Caco-2 (cell line): ENCODE results near the gene GAMT. TPM values are rescaled to one million over a fixed set of nuclear protein-coding genes. Genes with fewer than 3 reads are reported as not detected.

Source experiments
- BruUV-seq: library from RNA; stranded (reverse); fragments of 400-500 nt; replicated peaks from 2 replicates; lab custom pipeline; 2021; lab: Mats Ljungman, UMichigan
- CTCF ChIA-PET: fragments of 300-600 bp; sonication (Branson Sonifier 250); formaldehyde crosslinking; loops from one replicate; lab custom pipeline; 2022; ENCODE audit warnings: antibody characterized with exemption; lab: Charles Lee
- POLR2A ChIA-PET: fragments of 300-600 bp; sonication (Branson Sonifier 250); formaldehyde crosslinking; loops from one replicate; lab custom pipeline; 2022; ENCODE audit warnings: antibody characterized with exemption; lab: Charles Lee
- DNase-seq, 2 experiments: peaks; one replicate each; pipeline versions ENCODE4 v3.0.0 to v3.0.0-alpha.2; 2020 to 2022
- H3K27me3 ChIP-seq: replicated peaks from 2 replicates; pipeline ENCODE4 v1.6.0; 2011; ENCODE audit warnings: low read length; ENCODE audit not compliant: control insufficient read depth, insufficient read depth
- H3K36me3 ChIP-seq: 2 replicates; pipeline ENCODE4 v1.5.1; 2011; ENCODE audit warnings: low read length; ENCODE audit not compliant: control insufficient read depth, insufficient read depth
- H3K4me1 ChIP-seq: fragments of 250-450 bp; sonication (Bioruptor Pico); 2 replicates; pipeline ENCODE4 v1.5.1; 2020; ENCODE audit warnings: mild to moderate bottlenecking
- H3K4me3 ChIP-seq: 2 replicates; pipeline ENCODE4 v1.5.1; 2011; ENCODE audit warnings: low read depth, mild to moderate bottlenecking, control low read depth, low read length
- H3K9me3 ChIP-seq: fragments of 250-450 bp; sonication (Bioruptor Pico); 2 replicates; pipeline ENCODE4 v1.5.1; 2020; ENCODE audit warnings: mild to moderate bottlenecking, moderate library complexity
- H3K27ac Mint-ChIP-seq: one replicate; pipeline ENCODE4 v1.8.0; 2022; ENCODE audit warnings: mixed read lengths; ENCODE audit not compliant: unreplicated experiment
- H3K27me3 Mint-ChIP-seq: one replicate; pipeline ENCODE4 v1.8.0; 2022; ENCODE audit warnings: mixed read lengths; ENCODE audit not compliant: insufficient read depth, unreplicated experiment
- H3K36me3 Mint-ChIP-seq: one replicate; pipeline ENCODE4 v1.8.0; 2022; ENCODE audit warnings: mild to moderate bottlenecking, mixed read lengths; ENCODE audit not compliant: insufficient read depth, unreplicated experiment
- H3K4me1 Mint-ChIP-seq: one replicate; pipeline ENCODE4 v1.8.0; 2022; ENCODE audit warnings: low read depth, mixed read lengths; ENCODE audit not compliant: unreplicated experiment
- H3K4me3 Mint-ChIP-seq: one replicate; pipeline ENCODE4 v1.8.0; 2022; ENCODE audit warnings: mild to moderate bottlenecking, moderate library complexity, mixed read lengths; ENCODE audit not compliant: unreplicated experiment
- H3K9me3 Mint-ChIP-seq: one replicate; pipeline ENCODE4 v1.8.0; 2022; ENCODE audit warnings: mixed read lengths; ENCODE audit not compliant: unreplicated experiment
- CTCF ChIP-seq, 2 experiments: fragments of 200-600 bp in 1 of 2; IDR thresholded peaks; 1 replicate in 1 of 2; 2 replicates in 1 of 2; pipeline versions ENCODE4 v1.5.1 to v1.8.0; 2011 to 2022; ENCODE audit warnings: antibody characterized with exemption in 1 of 2, control low read depth in 1 of 2, inconsistent platforms in 1 of 2, low read depth in 1 of 2, low read length in 1 of 2, mild to moderate bottlenecking in 1 of 2, moderate library complexity in 1 of 2; ENCODE audit not compliant: insufficient read depth in 1 of 2, severe bottlenecking in 1 of 2, unreplicated experiment in 1 of 2
- intact Hi-C: fragments of 100-400 bp; cut with micrococcal nuclease; formaldehyde crosslinking; loops from one replicate; pipeline ENCODE4 v1.10.0; 2022; ENCODE audit not compliant: unreplicated experiment
- total RNA-seq: library from RNA; stranded (reverse); gene quantifications from 2 replicates; pipeline ENCODE4 v1.2.3, GENCODE V29; 2022

Gene GAMT
- total RNA-seq, 1 experiment from 2014 or later = 75.7 TPM

DNA sequence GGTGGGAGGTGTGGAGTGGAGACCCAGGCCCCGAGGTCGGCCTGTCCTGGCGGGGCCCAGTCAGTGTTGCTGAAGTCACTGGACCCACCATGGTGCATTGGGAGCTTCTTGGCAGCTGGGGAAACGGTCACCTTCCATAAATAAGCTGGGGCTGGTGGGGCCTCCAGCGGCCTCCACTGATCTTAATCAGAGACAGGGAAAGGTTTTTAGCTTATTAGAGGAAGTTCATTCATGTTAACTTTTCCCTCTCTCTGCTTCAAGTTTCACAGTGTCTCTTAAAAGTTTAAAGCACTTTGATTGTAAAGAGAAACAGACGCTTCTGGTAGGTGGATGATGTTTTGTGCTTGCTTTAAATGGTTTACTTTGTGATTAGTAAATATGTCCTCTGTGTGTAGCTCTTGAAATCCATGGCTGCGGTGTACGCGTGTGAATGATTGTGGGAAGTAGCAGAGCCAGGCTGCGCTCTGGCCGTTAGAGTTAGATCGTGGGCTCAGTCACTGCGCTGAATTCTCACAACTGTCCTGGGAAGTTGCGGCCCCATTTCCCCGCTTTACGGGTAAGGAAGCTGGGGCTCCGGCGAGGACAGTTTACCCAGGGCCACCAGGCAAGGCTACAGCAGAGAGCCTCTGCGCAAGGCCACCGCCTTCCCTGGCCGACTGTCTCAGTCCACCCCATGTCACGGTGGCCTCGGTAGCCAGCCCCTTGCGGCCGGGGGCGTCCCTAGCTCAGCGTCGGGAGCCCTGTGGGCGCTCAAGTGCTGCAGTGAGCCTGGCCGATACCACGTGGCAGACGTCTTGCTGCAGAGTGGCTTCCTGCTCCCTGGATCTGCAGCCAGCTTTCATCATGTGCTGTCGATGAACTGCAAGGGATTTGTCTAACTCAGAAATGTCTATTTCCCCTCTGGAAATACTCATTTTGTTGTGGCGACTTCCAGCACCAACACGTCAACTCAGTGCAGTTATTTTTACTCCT is 34.2 kb downstream of the GAMT start:
- no peaks in the 10 kb centered on the region for H3K4me1 ChIP-seq
- H3K27me3 ChIP-seq = no peaks in the 10 kb centered on the region
- H3K4me3 ChIP-seq = no peak overlapping the region
- H3K4me1 Mint-ChIP-seq = no peaks in the 10 kb centered on the region
- BruUV-seq = no TSS peak
- H3K27ac Mint-ChIP-seq = no peak overlapping the region
- ChIA-PET CTCF (no interaction called here), POLR2A (no interaction called here)
- no peaks in the 10 kb centered on the region for H3K9me3 ChIP-seq
- H3K9me3 Mint-ChIP-seq = no peaks in the 10 kb centered on the region
- TF ChIP-seq CTCF (IDR thresholded peaks at IDR 0.05; ENCODE audit: insufficient read depth in 1 of 2, low read depth in 1 of 2, low read length in 1 of 2, severe bottlenecking in 1 of 2, unreplicated experiment in 1 of 2) = no peak
- H3K4me3 Mint-ChIP-seq = no peak overlapping the region
- H3K27me3 Mint-ChIP-seq = no peaks in the 10 kb centered on the region
- DNase-seq = no peak
- intact Hi-C loops = no loop called here
- H3K36me3 ChIP-seq = no peaks in the 10 kb centered on the region; the same call in 1 of the 2 replicates
- H3K36me3 Mint-ChIP-seq = peaks cover 37% of the 10 kb centered on the region

DNA sequence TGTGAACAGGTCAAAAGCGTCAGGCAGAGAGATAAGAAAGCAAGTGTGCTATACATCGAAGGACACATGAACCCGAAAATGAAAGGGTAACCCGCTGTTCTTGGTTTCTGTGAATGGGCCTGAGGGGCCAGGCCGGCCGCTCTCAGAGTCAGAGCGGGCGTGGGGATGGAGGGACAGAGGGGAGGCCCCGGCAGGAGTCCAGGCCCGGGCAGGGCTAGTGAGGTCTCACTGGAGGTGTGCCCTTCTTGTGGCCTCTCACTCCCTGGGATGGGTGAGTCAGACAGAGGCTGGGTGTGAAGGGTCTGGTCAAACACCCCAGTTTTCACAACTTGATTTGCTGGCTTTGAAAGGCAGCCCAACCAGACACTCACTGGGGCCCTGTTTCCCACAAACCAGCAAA is 35.0 kb downstream of the GAMT start:
- no peaks in the 10 kb centered on the region for H3K9me3 Mint-ChIP-seq
- H3K4me1 ChIP-seq = no peaks in the 10 kb centered on the region
- ChIA-PET POLR2A (no interaction called here), CTCF (no interaction called here)
- no peak overlapping the region for H3K4me3 ChIP-seq
- H3K4me1 Mint-ChIP-seq = no peaks in the 10 kb centered on the region
- no peak overlapping the region for H3K27ac Mint-ChIP-seq
- H3K36me3 Mint-ChIP-seq = peaks cover 40% of the 10 kb centered on the region
- no peak overlapping the region for H3K4me3 Mint-ChIP-seq
- no peaks in the 10 kb centered on the region for H3K9me3 ChIP-seq
- intact Hi-C loops = no loop called here
- no peaks in the 10 kb centered on the region for H3K27me3 Mint-ChIP-seq
- H3K27me3 ChIP-seq = no peaks in the 10 kb centered on the region
- BruUV-seq = no TSS peak
- TF ChIP-seq CTCF (IDR thresholded peaks at IDR 0.05; ENCODE audit: insufficient read depth in 1 of 2, low read depth in 1 of 2, low read length in 1 of 2, severe bottlenecking in 1 of 2, unreplicated experiment in 1 of 2) = no peak
- DNase-seq = no peak
- no peaks in the 10 kb centered on the region; the same call in 1 of the 2 replicates for H3K36me3 ChIP-seq

DNA sequence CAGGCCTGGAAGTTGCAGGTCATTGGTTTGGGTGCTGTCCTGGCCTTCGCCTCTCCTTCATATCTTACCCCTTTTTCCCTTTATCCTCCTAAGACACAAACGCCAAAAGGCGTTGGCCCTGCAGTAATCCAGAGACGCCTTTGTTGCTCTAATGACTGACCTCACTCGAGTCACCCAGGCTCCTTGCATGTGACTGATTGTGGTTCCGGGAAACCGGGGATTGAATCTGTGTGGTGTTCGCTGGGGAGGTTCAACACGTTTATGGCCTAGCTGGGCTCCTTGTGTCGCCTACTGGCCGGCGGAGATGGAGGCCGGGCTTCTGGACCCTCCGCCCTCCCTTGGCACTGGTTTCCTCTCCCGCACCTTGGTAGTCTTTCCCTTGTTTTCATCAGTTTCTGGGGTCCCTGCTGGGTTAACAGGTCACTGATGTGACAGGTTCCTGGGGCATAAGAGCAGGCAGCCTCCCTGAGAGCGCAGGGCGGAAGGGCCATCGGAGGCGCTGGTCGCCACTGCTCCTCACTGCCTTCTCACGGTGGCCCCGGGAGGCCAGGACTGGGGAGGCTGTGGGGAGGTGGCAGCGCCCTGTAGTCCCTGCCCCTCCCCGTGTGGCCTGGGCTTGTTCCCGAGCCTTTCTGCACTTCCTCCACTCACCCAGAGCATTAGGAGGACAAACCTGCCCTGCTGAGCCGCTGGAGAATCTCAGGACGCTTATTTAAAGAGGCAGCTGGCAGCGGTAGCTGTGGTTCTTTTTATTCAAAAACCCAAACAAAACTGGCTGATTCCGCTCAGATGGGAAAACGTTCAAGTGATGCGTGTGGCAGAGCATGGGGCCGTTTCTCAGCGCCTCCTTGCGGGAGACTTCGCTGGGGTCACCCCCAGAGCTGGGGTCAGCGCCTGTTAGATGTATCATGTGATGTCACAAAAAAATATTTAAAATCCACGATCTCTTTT is 35.7 kb downstream of the GAMT start:
- Mint-ChIP-seq H3K27ac (no peak overlapping the region), H3K27me3 (no peaks in the 10 kb centered on the region), H3K9me3 (no peaks in the 10 kb centered on the region), H3K4me1 (no peaks in the 10 kb centered on the region), H3K4me3 (no peak overlapping the region), H3K36me3 (peaks cover 35% of the 10 kb centered on the region)
- ChIA-PET POLR2A (no interaction called here), CTCF (no interaction called here)
- H3K27me3 ChIP-seq = no peaks in the 10 kb centered on the region
- H3K4me1 ChIP-seq = no peaks in the 10 kb centered on the region
- no TSS peak for BruUV-seq
- no peaks in the 10 kb centered on the region for H3K9me3 ChIP-seq
- no peak for TF ChIP-seq CTCF (IDR thresholded peaks at IDR 0.05; ENCODE audit: insufficient read depth in 1 of 2, low read depth in 1 of 2, low read length in 1 of 2, severe bottlenecking in 1 of 2, unreplicated experiment in 1 of 2)
- intact Hi-C loops = no loop called here
- H3K4me3 ChIP-seq = no peak overlapping the region
- peaks cover 1% of the 10 kb centered on the region; the same call in 1 of the 2 replicates for H3K36me3 ChIP-seq
- DNase-seq = no peak
